CD4-positive, alpha-beta T cell treated with Interleukin-12 subunit alpha and Interleukin-12 subunit beta, for 1 hour (primary cell): ENCODE results near the gene SHISA6.
"Not testable (repeated sequence)": the region's sequence is repeated elsewhere in the genome, so short reads cannot be mapped to it uniquely, and the experiment has no call there.

Experiments used
- DNase-seq: peaks from one replicate; pipeline ENCODE4 v3.0.0-alpha.2; 2020

The SHISA6 gene

DNA sequence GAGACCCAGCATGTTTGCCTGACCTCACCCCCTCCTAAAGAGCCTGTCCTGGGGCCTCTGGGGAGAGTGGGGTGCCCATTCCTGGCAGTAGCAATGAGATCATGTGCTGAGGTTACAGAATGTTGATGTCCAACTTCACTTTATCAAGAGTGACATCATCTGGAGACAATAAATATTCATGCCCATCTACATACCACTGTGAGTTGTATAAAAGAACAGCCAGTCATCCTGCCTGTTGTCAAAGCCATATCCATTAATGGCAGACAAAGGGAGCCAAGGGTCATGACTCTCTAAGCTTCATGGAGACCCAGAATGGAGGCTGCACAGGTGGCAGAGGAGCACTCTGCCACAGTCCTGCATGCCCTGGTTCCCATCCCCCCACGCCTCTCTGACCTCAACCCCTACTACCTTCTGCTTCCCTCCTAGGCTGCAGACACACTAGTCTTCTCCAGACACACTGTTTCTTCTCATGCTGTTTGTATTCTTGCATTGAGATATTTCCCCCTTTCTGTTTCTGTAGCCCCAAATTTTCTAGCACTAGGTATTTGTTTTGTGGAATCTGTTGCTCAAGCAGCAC lies 27.1 kb downstream of the SHISA6 start:
- no peak for DNase-seq

- DNase-seq, result no peak
Observed at GRCh38 chr17:11269210-11269609, 28.2 kb downstream of the SHISA6 start.

- no peak for DNase-seq
Observed at GRCh38 chr17:11272191-11272590, 31.2 kb downstream of the SHISA6 start.

DNA sequence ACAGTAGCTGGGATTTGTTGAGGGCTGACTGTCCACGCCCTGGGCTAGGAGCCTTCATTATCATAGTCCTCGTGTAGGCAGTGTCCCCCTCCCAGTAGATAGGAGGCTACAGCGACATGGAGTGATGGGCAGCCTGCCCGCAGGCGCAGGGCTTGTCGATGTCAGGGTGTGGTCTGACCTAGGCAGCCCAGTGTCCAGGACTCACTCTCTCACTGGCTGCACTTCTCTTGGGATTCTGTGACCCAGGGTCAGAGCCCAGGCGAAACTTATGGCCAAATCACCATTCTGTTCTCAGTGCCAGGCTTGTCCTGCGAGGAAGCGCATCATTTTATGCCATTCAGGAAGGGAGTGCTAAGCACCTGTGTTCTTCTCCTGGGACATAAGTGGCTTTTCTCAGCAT lies 32.6 kb downstream of the SHISA6 start:
- DNase-seq, result no peak

GRCh38 chr17:11274106-11274505 lies 33.1 kb downstream of the SHISA6 start:
- DNase-seq, result no peak

DNA sequence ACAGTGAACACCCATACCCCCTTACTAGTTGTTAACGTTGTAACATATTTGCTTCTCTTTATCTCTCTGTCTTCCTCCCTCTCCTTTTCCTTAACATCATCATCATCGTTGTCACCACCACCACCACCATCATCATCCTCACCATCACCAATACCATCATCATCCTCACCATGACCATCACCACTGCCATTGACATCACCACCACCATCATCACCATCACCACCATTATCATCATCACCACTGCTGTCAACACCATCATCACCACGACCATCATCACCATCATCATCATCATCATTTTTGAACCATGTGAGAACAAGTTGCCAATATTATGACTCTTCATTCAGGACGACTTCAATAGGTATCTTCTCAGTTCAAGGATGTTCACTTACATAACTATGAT lies 35.5 kb downstream of the SHISA6 start:
- no peak for DNase-seq

DNA sequence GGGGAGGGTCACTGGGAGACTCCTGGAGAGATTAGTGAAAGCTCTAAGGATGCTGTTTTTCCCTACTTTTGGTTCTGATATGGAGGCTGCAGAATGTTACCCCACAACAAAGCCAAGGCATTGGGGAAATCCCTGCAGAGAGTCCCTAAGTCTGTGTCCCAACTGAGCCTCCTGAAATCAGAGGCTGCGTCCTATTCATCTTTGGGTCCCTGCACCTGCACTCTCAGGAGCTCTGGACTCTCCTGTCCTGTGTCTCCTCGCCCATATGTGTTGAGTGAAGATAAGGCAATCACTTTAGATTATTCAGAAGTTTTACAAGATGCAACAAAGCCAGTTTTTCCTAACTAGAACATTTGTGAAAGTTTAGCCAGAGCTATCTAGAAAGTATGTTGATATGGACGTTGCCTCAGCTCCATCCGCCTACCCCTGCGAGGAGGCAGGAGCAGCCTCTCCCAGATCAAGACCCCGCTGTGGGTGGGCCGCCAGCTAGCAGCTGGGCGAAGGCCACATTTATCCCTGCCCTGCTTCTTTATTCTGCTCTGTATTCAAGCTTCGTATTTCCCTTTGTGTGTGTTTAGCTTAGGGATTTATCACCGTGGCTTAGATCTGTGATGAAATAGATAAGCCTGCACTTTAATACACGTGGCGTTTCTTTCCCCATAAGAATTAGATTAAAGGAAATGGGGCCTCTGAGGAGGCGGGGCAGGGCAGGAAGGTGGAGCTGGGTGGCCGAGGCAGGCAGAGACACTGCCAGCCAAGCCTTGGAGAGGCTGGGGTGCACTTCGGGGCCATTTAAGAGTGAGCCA lies 37.4 kb downstream of the SHISA6 start:
- DNase-seq, result no peak

DNA sequence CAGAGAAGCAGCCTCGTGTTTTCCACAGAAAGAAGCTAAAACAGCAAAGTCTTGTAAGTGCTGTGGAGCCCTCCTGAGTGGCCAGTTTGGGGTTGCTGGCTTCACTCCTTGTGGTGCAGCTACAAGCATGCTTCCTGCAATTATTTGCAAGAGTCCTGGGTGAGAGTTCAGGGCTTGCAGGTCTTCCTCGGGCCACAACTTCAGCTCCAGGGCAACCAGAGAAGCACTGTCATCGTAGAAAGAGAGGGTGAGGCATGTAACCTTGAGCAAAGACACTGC lies 37.9 kb downstream of the SHISA6 start:
- no peak for DNase-seq

DNA sequence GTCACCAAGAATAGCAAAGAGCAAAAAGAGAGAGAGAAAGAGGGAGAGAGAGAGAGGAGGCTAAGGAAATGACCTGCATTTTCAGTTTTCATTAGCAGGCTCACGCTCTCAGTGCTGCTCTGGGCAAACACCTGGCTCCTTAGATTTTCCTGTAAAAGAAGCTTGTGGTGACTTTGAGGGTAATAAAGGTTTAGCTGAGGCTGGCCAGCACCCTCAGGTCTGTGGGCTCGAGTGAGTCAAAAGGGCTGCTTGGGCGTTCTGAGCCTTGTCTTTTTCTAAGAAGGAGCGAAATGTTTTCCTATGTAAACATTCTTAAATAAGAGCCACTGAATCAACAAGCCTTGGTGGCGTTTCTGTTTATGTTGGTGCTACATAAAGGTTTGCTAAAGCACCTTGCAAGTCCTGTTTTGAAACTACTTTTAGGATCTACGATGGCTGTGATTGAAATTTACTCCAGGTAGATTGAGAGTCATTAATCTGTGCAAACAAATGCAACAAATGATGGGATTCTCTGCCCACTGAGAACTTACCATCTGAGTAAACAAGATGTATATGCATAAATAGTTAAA lies 38.8 kb downstream of the SHISA6 start:
- DNase-seq, result no peak

DNA sequence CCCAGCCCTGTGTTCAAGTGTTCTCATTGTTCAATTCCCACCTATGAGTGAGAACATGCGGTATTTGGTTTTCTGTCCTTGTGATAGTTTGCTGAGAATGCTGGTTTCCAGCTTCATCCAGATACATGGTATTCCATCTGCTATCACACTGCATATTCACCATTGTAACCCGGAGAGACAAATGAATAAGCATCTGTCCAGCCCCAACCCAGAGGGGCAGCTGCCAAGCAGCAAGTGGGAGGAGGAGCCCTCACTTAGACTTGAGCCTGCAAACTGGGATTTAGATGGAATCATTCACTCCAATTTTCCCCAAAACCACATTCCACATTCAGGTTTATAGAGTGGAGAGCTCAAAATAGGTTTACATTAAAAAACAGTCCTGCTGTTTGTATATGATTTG lies 41.6 kb downstream of the SHISA6 start:
- no peak for DNase-seq

DNA sequence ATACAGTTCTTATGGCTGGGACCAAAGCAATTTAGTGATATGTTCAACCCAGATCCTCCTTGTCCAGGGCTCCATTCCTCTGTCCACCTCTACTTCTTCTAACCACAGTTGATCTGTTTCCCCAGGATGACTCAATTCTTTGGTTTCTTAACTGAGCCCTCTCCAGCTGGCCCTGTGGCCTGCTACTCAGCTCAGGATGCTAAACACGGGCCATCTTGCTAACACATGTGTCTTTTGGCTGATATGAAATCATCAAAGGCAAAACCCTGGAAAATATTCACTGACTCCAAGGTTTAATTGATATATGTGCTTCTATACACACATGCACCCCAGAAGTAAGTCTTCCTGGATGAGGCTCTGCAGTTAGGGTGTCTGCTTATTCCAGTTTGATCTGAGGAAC lies 43.8 kb downstream of the SHISA6 start:
- no peak for DNase-seq

DNA sequence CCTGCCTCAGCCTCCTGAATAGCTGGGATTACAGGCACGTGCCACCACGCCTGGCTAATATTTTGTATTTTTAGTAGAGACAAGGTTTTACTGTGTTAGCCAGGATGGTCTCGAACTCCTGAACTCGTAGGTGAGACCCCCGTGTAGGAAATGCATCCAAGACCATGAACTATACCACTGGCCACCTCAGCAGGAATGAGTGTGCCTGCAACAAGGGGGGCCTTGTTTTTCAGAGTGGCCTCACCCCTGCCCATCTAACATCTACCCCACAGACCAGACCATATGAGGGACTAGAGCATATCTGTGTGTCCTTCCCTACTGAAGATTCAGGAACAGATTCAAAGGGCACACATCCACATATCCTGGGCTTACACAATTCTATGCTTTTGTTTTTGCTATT lies 44.9 kb downstream of the SHISA6 start:
- no peak for DNase-seq

GRCh38 chr17:11287791-11288190 lies 46.8 kb downstream of the SHISA6 start:
- DNase-seq, result no peak

- DNase-seq, result no peak
Observed at GRCh38 chr17:11290814-11291213, 49.8 kb downstream of the SHISA6 start.

DNA sequence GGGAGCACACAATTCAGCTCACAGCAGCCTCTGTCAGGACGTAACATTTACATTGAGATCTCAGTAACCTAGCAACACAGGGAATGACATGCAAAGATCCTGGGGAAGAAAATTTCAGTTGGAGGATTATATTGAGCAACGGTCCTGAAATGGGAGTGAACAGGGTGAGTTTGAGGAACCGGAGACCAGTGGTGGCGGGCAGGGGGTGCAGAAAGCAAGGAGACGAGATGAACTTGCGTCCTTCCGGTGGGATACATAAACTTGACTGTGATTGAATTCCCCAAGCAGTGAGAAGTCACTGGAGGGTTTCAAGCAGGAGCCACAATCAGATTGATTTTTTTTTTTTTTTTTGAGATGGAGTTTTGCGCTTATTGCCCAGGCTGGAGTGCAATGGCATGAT lies 51.5 kb downstream of the SHISA6 start:
- no peak for DNase-seq

DNA sequence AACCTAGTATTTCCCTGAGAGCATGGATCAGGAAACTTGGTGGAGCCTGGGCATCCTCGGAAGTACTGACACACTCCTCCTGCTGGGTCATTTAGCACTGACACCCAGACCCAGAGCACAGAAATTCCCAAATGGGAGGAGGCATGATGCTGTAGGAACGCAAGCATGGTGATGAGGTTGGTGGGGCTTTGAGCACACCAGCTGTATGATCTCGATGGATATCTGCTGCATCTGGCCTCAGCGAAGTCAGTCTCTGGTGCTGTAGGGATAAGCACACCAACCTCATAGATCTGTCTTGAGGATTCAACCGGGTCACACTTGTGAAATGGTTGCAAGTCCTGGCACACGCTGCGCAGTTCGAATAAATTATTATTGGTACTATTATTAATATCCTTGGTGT lies 52.5 kb downstream of the SHISA6 start:
- DNase-seq, result no peak

GRCh38 chr17:11294826-11295225 lies 53.8 kb downstream of the SHISA6 start:
- no peak for DNase-seq

DNA sequence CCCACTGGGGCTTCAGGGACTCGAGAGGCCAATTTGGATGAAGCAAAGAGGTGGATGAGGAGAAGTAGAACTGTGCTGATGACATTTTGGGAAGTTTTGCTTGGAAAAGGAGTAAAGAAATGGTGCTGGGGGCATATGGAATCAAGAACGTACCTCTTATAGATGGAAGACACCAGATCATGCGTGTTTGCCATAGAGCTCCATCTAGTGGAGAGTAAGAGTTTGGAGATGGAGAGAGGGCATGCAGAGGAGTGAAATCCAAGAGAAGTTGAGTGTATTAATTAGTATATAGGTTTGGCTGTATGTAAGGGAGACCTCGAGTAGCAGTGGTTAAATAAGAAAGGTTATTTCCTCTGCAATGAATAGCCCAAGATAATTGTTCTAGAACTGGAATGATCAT lies 56.0 kb downstream of the SHISA6 start:
- no peak for DNase-seq

DNA sequence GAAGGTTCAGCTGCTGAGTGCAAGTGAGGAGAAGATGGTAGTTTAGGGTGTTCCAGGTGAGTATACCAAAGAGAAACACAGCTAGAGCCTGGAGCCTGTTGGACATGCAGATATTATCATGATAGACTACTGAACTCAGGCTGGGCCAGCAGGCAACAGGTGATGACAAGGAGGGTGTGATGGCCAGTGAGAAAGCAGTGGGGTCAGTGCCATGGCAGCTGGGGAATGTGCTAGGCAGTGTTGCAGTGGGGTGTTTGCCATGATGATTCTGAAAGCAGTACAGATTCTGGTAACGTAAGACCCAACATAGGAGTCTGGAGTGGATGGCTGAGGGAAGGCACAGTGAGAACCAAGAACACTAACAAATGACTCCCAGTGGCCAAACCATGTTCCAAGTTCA lies 57.4 kb downstream of the SHISA6 start:
- no peak for DNase-seq

DNA sequence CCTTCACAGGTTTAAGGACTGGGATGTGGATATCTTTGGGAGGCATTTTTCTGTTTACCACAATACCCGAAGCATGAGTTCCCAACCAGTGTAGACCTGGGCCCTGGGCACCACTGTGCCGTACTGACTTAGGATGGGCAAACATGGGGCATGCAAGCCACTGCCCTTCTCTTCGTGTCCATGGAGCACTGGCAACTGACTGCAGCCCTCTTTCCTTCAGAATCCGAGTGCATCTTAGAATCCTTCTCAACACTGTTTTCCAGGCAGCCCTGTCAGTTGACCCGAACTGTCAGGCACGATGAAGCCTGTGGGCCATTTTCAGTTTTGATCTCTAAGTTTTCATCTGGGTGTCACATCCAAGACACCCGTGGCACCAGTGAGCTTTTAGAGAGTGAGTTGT lies 59.2 kb downstream of the SHISA6 start:
- DNase-seq, result no peak

DNA sequence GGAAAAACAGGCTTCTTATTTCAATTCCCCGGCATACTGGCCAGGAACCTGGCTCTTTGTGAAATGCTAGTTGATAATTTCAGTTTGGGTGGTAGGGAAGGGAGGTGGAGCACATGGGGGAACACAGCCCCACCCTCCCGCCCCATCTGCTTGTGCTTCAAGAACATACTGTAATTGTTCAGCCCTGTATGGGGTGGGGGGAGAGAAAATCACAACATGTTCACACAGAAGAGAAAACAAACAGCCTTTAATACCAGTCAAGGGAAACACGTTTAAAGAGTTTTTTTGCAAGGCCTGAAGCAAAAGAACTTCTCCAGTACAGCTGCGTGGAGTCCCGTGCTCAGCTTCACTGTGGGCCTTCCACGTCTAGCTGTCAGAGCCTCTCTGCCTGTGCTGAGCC lies 59.7 kb downstream of the SHISA6 start:
- no peak for DNase-seq

DNA sequence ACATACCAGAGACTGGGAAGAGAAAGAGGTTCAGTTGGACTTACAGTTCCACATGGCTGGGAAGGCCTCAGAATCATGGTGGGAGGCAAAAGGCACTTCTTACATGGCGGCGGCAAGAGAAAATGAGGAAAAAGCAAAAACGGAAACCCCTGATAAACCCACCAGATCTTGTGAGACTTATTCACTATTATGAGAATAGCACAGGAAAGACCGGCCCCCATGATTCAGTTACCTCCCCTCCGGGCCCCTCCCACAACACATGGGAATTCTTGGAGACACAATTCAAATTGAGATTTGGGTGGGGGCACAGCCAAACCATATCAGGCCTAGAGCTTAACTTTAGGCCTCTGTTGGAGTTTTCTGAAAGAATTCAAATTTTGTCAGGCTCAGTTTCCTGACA lies 60.9 kb downstream of the SHISA6 start:
- DNase-seq, result not testable (repeated sequence)

- no peak for DNase-seq
Observed at GRCh38 chr17:11302401-11303186, 61.6 kb downstream of the SHISA6 start.

- no peak for DNase-seq
Observed at GRCh38 chr17:11303773-11304394, 62.9 kb downstream of the SHISA6 start.
